GM12891 (cell line): ENCODE measurements around the gene CDIPT.

Source experiments
- POLR2A ChIP-seq: IDR thresholded peaks from 2 replicates; pipeline ENCODE4 v1.6.1; 2011; ENCODE audit warnings: low read depth, low read length, control low read depth
- POLR2AphosphoS5 ChIP-seq: IDR thresholded peaks from 2 replicates; pipeline ENCODE4 v1.6.1; 2011; ENCODE audit warnings: low read depth, low read length, control low read depth

- no peak for TF ChIP-seq POLR2AphosphoS5
- no peak for TF ChIP-seq POLR2A
These were observed 27.1 kb downstream of the CDIPT start for GRCh38 chr16:29835926-29836325.
